SU-DHL-6 (cell line): Measurements from ENCODE around the gene TBC1D1.

Experiments
- H2AFZ ChIP-seq: fragments of 200-600 bp; sonication (generic); 2 replicates; pipeline ENCODE4 v1.6.1; 2014; ENCODE audit warnings: low read depth, mild to moderate bottlenecking, moderate library complexity, mixed read lengths, antibody characterized with exemption, low read length; ENCODE audit not compliant: severe bottlenecking
- H3F3A ChIP-seq: fragments of 200-600 bp; shearing (Covaris generic); 2 replicates; pipeline ENCODE4 v1.6.0; 2016; ENCODE audit warnings: antibody characterized with exemption, mild to moderate bottlenecking; ENCODE audit not compliant: insufficient read depth
- H3K27ac ChIP-seq: fragments of 200-600 bp; sonication (generic); 2 replicates; pipeline ENCODE4 v1.5.1; 2016; ENCODE audit warnings: low read depth, mild to moderate bottlenecking, low read length, moderate library complexity, mixed read lengths
- H3K27me3 ChIP-seq: fragments of 200-600 bp; sonication (generic), shearing (Covaris generic); 2 replicates; pipeline ENCODE4 v1.6.0; 2014; ENCODE audit warnings: mild to moderate bottlenecking, low read length
- H3K36me3 ChIP-seq: fragments of 200-600 bp; sonication (generic); 2 replicates; pipeline ENCODE4 v1.6.1; 2014; ENCODE audit warnings: mild to moderate bottlenecking, low read length, mixed read lengths
- H3K4me2 ChIP-seq: fragments of 300-600, 200-600 bp; shearing (Covaris generic), sonication (generic); 2 replicates; pipeline ENCODE4 v1.6.0; 2014; ENCODE audit warnings: low read length, low read depth, mild to moderate bottlenecking; ENCODE audit not compliant: poor library complexity, severe bottlenecking
- H3K4me3 ChIP-seq: fragments of 200-600 bp; sonication (generic); 2 replicates; pipeline ENCODE4 v1.5.1; 2014; ENCODE audit warnings: antibody characterized with exemption, low read length, mild to moderate bottlenecking, mixed read lengths; ENCODE audit not compliant: insufficient read depth, poor library complexity, severe bottlenecking
- H3K79me2 ChIP-seq: fragments of 200-600 bp; sonication (generic); 2 replicates; pipeline ENCODE4 v1.6.1; 2014; ENCODE audit warnings: mild to moderate bottlenecking, low read length, moderate library complexity; ENCODE audit not compliant: insufficient read depth
- H3K9ac ChIP-seq: fragments of 200-600 bp; sonication (generic); 2 replicates; pipeline ENCODE4 v1.7.0; 2014; ENCODE audit warnings: mild to moderate bottlenecking, low read length
- H3K9me2 ChIP-seq: fragments of 200-600 bp; sonication (generic); replicated peaks from 2 replicates; pipeline ENCODE4 v1.6.1; 2014; ENCODE audit warnings: low read length; ENCODE audit not compliant: insufficient read depth
- H3K9me3 ChIP-seq: fragments of 200-600 bp; sonication (generic); 2 replicates; pipeline ENCODE4 v1.6.1; 2014; ENCODE audit warnings: low read length, mixed read lengths; ENCODE audit not compliant: insufficient read depth
- H4K20me1 ChIP-seq: fragments of 200-600 bp; sonication (generic); 2 replicates; pipeline ENCODE4 v1.6.1; 2014; ENCODE audit warnings: low read depth, mild to moderate bottlenecking, antibody characterized with exemption, low read length, moderate library complexity, mixed read lengths
- EZH2phosphoT487 ChIP-seq: fragments of 200-600 bp; sonication (generic), shearing (Covaris generic); conservative IDR thresholded peaks from 2 replicates; pipeline ENCODE4 v1.6.1; 2018; ENCODE audit warnings: mild to moderate bottlenecking, antibody characterized with exemption, low read length, moderate library complexity, mixed read lengths
- TF ChIP-seq, protein P1 (sequence below): fragments of 200-600 bp; sonication (generic); IDR thresholded peaks from one replicate; pipeline ENCODE4 v1.5.1; 2017; ENCODE audit warnings: antibody characterized with exemption, mild to moderate bottlenecking, low read length, moderate library complexity; ENCODE audit not compliant: insufficient read depth, poor library complexity, severe bottlenecking

TBC1D1 gene

DNA sequence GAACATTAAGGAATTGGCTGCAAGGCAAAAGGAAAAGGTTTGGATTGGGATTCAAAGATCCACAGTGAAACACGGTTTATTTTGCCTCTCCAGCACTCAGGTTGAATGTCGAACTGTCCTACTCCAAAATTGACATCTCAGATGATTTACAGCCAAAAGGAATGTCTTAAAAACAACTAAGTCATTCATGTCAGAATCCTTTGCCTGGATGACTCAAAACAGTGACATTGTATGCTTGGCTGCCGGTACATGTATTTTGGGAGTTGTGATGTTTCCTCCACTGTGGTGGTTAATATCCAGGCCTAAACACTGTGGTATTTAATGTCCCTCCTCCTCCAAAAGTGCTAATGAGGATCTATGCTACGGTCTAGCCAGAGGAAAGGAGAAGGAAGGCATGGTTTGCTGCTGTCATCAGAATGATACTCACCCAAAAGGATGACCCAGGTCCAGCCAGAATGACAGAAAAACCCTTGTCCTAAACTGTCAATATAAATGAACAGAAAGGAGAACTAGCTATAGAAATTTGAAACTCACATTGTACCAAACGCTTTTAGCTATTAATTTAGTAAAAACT, 43.5 kb upstream of the TBC1D1 start:
- TF ChIP-seq EZH2phosphoT487: no peak
- TF ChIP-seq, protein P1, sequence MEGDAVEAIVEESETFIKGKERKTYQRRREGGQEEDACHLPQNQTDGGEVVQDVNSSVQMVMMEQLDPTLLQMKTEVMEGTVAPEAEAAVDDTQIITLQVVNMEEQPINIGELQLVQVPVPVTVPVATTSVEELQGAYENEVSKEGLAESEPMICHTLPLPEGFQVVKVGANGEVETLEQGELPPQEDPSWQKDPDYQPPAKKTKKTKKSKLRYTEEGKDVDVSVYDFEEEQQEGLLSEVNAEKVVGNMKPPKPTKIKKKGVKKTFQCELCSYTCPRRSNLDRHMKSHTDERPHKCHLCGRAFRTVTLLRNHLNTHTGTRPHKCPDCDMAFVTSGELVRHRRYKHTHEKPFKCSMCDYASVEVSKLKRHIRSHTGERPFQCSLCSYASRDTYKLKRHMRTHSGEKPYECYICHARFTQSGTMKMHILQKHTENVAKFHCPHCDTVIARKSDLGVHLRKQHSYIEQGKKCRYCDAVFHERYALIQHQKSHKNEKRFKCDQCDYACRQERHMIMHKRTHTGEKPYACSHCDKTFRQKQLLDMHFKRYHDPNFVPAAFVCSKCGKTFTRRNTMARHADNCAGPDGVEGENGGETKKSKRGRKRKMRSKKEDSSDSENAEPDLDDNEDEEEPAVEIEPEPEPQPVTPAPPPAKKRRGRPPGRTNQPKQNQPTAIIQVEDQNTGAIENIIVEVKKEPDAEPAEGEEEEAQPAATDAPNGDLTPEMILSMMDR: no peak
- H4K20me1 ChIP-seq: no peaks in the 10 kb centered on the region
- H3K9ac ChIP-seq: no peak overlapping the region
- no peaks in the 10 kb centered on the region for H3K9me2 ChIP-seq
- no peak overlapping the region for H2AFZ ChIP-seq
- no peak overlapping the region for H3K4me3 ChIP-seq
- H3F3A ChIP-seq: no peaks in the 10 kb centered on the region
- no peaks in the 10 kb centered on the region for H3K79me2 ChIP-seq
- no peak overlapping the region for H3K4me2 ChIP-seq
- no peaks in the 10 kb centered on the region for H3K27me3 ChIP-seq
- no peak overlapping the region for H3K27ac ChIP-seq
- no peaks in the 10 kb centered on the region for H3K9me3 ChIP-seq
- peaks cover 15% of the 10 kb centered on the region; the same call in 1 of the 2 replicates for H3K36me3 ChIP-seq

DNA sequence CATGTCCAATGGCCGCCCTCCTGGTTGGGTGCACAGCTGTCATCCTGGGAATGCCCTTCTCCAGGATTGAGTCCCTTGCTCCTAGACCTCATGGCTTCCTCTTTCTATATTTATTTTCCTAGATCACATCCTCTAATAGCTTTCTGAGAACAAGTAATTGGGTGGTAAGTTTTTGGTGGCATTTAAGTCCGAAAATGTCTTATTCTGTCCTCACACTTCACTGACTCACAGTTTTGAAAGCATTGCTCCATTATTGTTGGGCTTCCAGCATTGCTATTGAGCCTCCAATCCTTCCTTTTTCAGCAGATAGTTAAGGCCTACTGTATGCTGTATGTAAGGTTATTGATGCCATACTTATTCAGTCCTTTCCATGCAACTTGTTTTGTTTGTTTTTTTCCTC, 38.5 kb upstream of the TBC1D1 start:
- H3K9ac ChIP-seq: no peak overlapping the region
- no peak overlapping the region for H3K4me2 ChIP-seq
- H3K27me3 ChIP-seq: no peaks in the 10 kb centered on the region
- no peak overlapping the region for H2AFZ ChIP-seq
- H3K4me3 ChIP-seq: no peak overlapping the region
- 0 out of 2 replicates have a peak, but pooled peaks cover 10% of the 10 kb centered on the region for H3K36me3 ChIP-seq
- no peaks in the 10 kb centered on the region for H3K79me2 ChIP-seq
- H3K27ac ChIP-seq: no peak overlapping the region
- H4K20me1 ChIP-seq: no peaks in the 10 kb centered on the region
- no peaks in the 10 kb centered on the region for H3K9me3 ChIP-seq
- no peaks in the 10 kb centered on the region for H3K9me2 ChIP-seq
- no peaks in the 10 kb centered on the region for H3F3A ChIP-seq
- TF ChIP-seq, protein P1: no peak
- no peak for TF ChIP-seq EZH2phosphoT487

DNA sequence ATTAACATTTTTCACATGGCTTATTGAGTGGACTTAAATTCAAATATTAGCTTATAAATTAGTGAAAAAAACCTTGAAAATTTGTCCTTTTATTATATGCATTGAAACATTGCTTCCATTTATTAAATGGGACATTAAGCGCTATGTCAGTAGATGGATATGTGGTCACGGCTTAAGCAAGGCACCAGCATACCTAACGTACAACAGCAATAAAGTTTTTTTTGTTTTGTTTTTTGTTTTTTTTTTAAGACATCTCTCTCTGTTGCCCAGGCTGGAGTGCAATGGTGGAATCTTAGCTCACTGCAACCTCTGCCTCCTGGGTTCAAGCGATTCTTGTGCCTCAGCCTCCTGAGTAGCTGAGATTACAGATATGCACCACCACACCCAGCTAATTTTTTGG, 32.8 kb upstream of the TBC1D1 start:
- Histone ChIP-seq H3K36me3 (peaks cover 23% of the 10 kb centered on the region; the same call in 1 of the 2 replicates), H3K4me3 (no peak overlapping the region), H3K9ac (no peak overlapping the region), H3K4me2 (no peak overlapping the region), H3K27ac (no peak overlapping the region), H2AFZ (no peak overlapping the region), H4K20me1 (no peaks in the 10 kb centered on the region), H3K9me2 (no peaks in the 10 kb centered on the region), H3K27me3 (no peaks in the 10 kb centered on the region), H3K79me2 (no peaks in the 10 kb centered on the region), H3K9me3 (no peaks in the 10 kb centered on the region), H3F3A (no peaks in the 10 kb centered on the region)
- TF ChIP-seq EZH2phosphoT487: no peak
- TF ChIP-seq, protein P1: no peak
